ENCODE results near the gene IFITM1.
A peak's percentile ranks its signal among the peaks of the same experiment; 100 is the strongest.
"Not testable (repeated sequence)": the region's sequence is repeated elsewhere in the genome, so short reads cannot be mapped to it uniquely, and the experiment has no call there.

Gene IFITM1

GRCh38 chr11:331358-332060 lies 17.7 kb downstream of the IFITM1 start:
- H3K4me1 Mint-ChIP-seq (ENCODE audit: low read depth): peaks cover 71% of the 10 kb centered on the region
- no peaks in the 10 kb centered on the region for H3K36me3 Mint-ChIP-seq (ENCODE audit: low read depth)
- H3K27me3 Mint-ChIP-seq: no peaks in the 10 kb centered on the region
- H3K4me3 Mint-ChIP-seq: peak overlapping the region; percentile 4
- H3K27ac Mint-ChIP-seq: peak overlapping the region; percentile 61
- H3K9me3 Mint-ChIP-seq: no peaks in the 10 kb centered on the region

DNA sequence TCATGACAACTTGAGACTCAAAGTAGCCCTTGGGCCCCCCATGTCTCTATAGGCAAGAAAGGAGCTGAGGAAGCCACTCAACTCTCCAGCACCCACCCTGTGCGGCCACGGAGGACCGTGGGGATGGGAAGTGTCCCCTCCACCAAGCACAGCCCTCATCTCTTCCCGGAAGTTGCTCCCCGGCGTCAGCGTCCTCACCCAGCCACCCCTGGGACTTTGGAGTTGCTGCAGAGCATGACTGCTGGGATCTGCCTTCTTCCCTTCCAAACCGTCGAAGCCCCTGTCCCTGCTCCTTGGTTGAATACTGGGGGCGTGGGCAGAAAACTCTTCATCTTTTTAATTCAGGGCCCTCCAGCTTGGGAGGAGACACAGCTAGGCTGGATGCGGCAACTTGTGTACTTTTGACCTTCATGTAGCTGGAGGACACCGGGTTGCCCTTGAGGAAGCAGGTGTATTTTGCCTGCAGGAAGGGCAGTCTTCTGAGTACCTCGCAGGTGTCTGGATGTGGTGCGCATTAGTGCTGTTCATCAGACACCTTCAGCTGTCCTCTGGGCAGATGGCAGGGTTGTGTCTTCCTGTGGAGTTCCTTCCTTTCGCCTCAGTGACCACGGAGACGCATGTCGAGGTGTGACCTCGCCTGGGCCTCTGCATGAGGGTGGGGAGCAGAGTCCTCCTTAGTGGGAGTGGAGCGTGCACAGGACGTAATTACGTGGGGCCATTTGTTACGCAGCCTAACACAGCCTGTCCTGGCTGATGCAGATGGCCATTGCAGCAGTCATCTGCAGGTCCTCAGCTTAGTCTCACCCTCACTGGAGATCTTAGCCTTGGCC lies 19.0 kb downstream of the IFITM1 start:
- Mint-ChIP-seq H3K4me3 (no peak overlapping the region), H3K4me1 (ENCODE audit: low read depth) (peaks cover 63% of the 10 kb centered on the region), H3K9me3 (no peaks in the 10 kb centered on the region), H3K27ac (no peak overlapping the region), H3K36me3 (ENCODE audit: low read depth) (no peaks in the 10 kb centered on the region), H3K27me3 (no peaks in the 10 kb centered on the region)

DNA sequence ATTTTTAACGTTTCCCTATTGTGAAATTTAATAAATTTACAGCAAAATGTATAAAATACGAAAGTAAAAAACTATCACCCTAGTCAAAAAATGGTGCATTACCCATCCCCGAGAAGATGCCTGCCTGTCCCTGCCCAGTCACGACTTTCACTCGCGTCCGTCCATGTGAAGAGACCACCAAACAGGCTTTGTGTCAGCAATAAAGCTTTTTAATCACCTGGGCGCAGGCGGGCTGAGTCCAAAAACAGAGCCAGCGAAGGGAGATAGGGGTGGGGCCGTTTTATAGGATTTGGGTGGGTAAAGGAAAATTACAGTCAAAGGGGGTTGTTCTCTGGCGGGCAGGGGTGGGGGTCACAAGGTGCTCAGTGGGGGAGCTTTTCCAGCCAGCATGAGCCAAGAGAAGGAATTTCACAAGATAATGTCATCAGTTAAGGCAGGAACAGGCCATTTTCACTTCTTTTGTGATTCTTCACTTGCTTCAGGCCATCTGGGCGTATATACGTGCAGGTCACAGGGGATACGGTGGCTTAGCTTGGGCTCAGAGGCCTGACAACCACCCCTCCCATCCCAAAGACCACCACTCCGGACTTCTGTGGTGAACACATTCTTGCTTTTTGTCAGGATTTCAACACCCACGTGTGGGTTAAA lies 19.9 kb downstream of the IFITM1 start:
- H3K9me3 Mint-ChIP-seq; H3K4me3 Mint-ChIP-seq; H3K27me3 Mint-ChIP-seq; H3K36me3 Mint-ChIP-seq (ENCODE audit: low read depth); H3K27ac Mint-ChIP-seq: not testable (repeated sequence)
- peaks cover 58% of the 10 kb centered on the region for H3K4me1 Mint-ChIP-seq (ENCODE audit: low read depth)

GRCh38 chr11:334264-334994 lies 20.6 kb downstream of the IFITM1 start:
- Mint-ChIP-seq H3K4me3 (no peak overlapping the region), H3K36me3 (ENCODE audit: low read depth) (no peaks in the 10 kb centered on the region), H3K9me3 (no peaks in the 10 kb centered on the region), H3K27ac (no peak overlapping the region), H3K4me1 (ENCODE audit: low read depth) (peaks cover 53% of the 10 kb centered on the region), H3K27me3 (no peaks in the 10 kb centered on the region)

GRCh38 chr11:335779-336658 lies 22.2 kb downstream of the IFITM1 start:
- Mint-ChIP-seq H3K4me1 (ENCODE audit: low read depth) (peaks cover 45% of the 10 kb centered on the region), H3K4me3 (no peak overlapping the region), H3K27ac (no peak overlapping the region), H3K27me3 (no peaks in the 10 kb centered on the region), H3K9me3 (no peaks in the 10 kb centered on the region), H3K36me3 (ENCODE audit: low read depth) (no peaks in the 10 kb centered on the region)

DNA sequence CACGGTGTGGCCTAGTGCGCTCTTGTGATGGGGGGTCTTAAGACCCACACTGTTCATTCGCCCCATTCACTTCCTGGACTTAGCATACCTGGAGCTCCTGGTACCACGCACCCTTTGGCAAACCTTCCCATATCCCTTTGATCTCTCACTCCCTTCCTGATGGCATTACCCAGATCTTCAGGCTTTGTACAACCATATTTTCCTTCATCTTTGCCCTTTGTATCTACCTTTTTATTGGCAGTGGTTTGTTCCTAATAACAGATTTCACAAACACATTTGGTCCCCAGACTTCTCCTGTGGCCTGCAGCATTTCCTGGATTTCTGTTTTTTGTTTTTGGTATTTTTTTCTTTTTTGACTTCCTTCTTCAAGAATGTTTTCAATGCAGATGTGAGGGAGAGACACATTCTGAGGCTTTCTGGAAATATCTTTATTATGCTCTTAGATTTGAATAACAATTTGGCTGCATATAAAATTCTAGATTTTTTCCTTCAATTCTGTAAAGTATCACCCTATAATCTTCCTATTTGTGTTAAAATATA lies 22.9 kb downstream of the IFITM1 start:
- Mint-ChIP-seq H3K27ac (no peak overlapping the region), H3K4me1 (ENCODE audit: low read depth) (peaks cover 45% of the 10 kb centered on the region), H3K9me3 (no peaks in the 10 kb centered on the region), H3K36me3 (ENCODE audit: low read depth) (no peaks in the 10 kb centered on the region), H3K27me3 (no peaks in the 10 kb centered on the region), H3K4me3 (no peak overlapping the region)

GRCh38 chr11:337711-338110 lies 23.9 kb downstream of the IFITM1 start:
- H3K27me3 Mint-ChIP-seq: no peaks in the 10 kb centered on the region
- H3K36me3 Mint-ChIP-seq (ENCODE audit: low read depth): no peaks in the 10 kb centered on the region
- no peak overlapping the region for H3K4me3 Mint-ChIP-seq
- H3K9me3 Mint-ChIP-seq: no peaks in the 10 kb centered on the region
- H3K4me1 Mint-ChIP-seq (ENCODE audit: low read depth): peaks cover 46% of the 10 kb centered on the region
- H3K27ac Mint-ChIP-seq: no peak overlapping the region

GRCh38 chr11:339963-340362 lies 26.1 kb downstream of the IFITM1 start:
- no peaks in the 10 kb centered on the region for H3K36me3 Mint-ChIP-seq (ENCODE audit: low read depth)
- H3K9me3 Mint-ChIP-seq: no peaks in the 10 kb centered on the region
- peaks cover 41% of the 10 kb centered on the region for H3K4me1 Mint-ChIP-seq (ENCODE audit: low read depth)
- no peak overlapping the region for H3K27ac Mint-ChIP-seq
- no peak overlapping the region for H3K4me3 Mint-ChIP-seq
- H3K27me3 Mint-ChIP-seq: no peaks in the 10 kb centered on the region

DNA sequence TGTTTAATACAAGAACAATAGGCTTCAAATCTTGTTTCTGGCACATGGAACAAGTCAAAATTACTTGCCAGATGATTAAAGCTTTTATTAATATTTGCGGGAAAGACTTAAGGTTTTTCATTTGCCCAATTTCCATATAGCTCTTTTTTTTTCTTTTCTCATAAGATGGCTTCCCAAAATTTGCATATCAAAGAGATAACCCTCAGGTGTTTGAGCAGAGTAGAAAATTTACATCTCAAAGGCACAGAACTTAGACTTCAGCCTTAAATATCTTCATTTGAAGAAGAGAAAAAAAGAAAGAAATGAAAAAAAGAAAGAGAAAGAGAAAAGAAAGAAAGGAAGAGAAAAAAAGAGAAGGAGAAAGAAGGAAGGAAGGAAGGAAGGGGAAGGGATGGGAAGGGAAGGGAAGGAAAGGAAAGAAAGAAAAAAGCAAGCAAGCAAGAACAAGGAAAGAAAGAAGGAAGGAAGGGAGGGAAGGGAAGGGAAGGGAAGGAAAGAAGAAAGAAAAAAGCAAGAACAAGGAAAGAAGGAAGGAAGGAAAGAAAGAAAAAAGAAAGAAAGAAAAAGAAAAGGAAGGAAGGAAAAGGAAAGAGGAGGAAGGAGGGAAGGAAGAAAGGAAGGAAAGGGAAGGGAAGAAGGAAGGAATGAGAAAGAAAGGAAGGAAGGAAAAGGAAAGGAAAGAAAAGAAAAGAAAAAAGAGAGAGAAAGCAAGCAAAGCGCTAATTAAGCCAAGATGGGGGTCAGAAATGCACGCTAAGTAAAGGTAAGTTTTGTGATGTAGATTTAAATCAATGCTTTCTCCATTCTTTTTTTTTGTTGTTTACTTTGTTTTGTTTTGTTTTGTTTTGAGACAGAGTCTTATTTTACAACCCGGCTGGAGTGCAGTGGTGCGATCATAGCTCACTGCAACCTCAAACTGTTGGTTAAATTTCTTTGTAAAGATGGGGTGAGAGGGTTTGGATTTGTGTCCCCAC lies 27.0 kb downstream of the IFITM1 start:
- H3K9me3 Mint-ChIP-seq: no peaks in the 10 kb centered on the region
- H3K27me3 Mint-ChIP-seq: no peaks in the 10 kb centered on the region

DNA sequence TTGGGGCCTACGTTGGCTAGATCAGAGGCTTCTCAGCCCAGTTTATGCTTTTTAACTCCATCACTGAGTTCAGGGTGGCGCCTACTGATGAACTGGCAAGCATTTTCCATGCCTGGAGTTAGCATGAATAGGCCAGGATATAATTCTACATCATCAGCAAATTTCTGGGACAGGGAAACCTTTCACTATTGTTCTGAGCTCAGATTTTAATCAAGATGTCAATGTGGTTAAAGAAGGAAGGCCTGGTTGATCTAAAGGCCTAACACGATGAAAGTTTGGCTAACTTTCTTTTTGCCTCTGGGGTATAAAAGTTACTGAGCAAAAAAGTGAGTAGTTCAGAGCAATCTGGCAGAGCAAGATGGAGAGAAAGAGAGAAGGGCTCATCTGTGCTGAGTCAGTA lies 28.5 kb downstream of the IFITM1 start:
- Mint-ChIP-seq H3K9me3 (no peaks in the 10 kb centered on the region), H3K27ac (no peak overlapping the region), H3K27me3 (no peaks in the 10 kb centered on the region), H3K4me1 (ENCODE audit: low read depth) (peaks cover 24% of the 10 kb centered on the region), H3K36me3 (ENCODE audit: low read depth) (no peaks in the 10 kb centered on the region), H3K4me3 (no peak overlapping the region)

More for the DNA sequence above, 27.0 kb downstream of the IFITM1 start:
- H3K4me1 Mint-ChIP-seq (ENCODE audit: low read depth): peaks cover 35% of the 10 kb centered on the region
- no peaks in the 10 kb centered on the region for H3K36me3 Mint-ChIP-seq (ENCODE audit: low read depth)
- H3K27ac Mint-ChIP-seq: no peak overlapping the region
- H3K4me3 Mint-ChIP-seq: no peak overlapping the region

- H3K4me3 Mint-ChIP-seq: no peak overlapping the region
- H3K9me3 Mint-ChIP-seq: no peaks in the 10 kb centered on the region
- no peaks in the 10 kb centered on the region for H3K27me3 Mint-ChIP-seq
- H3K27ac Mint-ChIP-seq: peak overlapping the region; percentile 36
- peaks cover 26% of the 10 kb centered on the region for H3K4me1 Mint-ChIP-seq (ENCODE audit: low read depth)
- no peaks in the 10 kb centered on the region for H3K36me3 Mint-ChIP-seq (ENCODE audit: low read depth)
These were observed 31.2 kb downstream of the IFITM1 start for GRCh38 chr11:344836-345578.

DNA sequence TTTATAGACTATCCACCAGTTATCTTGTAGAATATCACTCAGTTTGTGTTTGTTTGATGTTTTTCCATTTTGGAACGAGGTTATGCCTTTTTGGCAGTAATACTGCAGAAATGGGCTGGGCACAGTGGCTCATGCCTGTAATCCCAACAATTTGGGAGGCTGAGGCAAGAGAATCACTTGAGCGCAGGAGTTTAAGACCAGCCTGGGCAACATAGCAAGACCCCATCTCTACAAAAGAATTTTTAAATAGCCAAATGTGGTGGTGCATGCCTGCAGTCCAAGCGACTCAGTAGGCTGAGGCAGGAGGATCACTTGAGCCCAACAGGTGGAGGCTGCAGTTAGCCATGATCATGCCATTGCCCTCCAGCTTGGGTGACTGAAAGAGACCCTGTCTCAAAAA lies 32.7 kb downstream of the IFITM1 start:
- Mint-ChIP-seq H3K4me3 (no peak overlapping the region), H3K27ac (no peak overlapping the region), H3K36me3 (ENCODE audit: low read depth) (no peaks in the 10 kb centered on the region), H3K27me3 (no peaks in the 10 kb centered on the region), H3K4me1 (ENCODE audit: low read depth) (peaks cover 28% of the 10 kb centered on the region), H3K9me3 (no peaks in the 10 kb centered on the region)

Data from stimulated activated naive CD8-positive, alpha-beta T cell treated with anti-CD3 and anti-CD28 coated beads, Interleukin-15, Interleukin-2, amounts not matched to agents 100 ng/mL and 50 ng/mL, for 24 hours (primary cell).